Suprapubic skin (tissue), 4 donors: ENCODE data around the gene CD3D.

ENCODE experiments used
- EP300 ChIP-seq: sonication (generic); formaldehyde crosslinking; IDR thresholded peaks from one replicate; pipeline ENCODE4 v1.6.1; 2017; ENCODE audit warnings: antibody characterized with exemption
- POLR2A ChIP-seq, 2 donors: fragments of 450-650 bp; IDR thresholded peaks; one replicate each; pipeline ENCODE4 v1.6.1; 2017; ENCODE audit warnings: antibody characterized with exemption in 2 of 2, mild to moderate bottlenecking in 2 of 2, moderate library complexity in 2 of 2
- POLR2AphosphoS5 ChIP-seq, 3 donors: sonication (generic); formaldehyde crosslinking; IDR thresholded peaks; one replicate each; pipeline ENCODE4 v1.6.1; 2017; ENCODE audit warnings: antibody characterized with exemption in 3 of 3
- TF ChIP-seq, protein P1 (sequence below), 2 donors: fragments of 200-600 bp in 1 of 2; fragments of 450-650 bp in 1 of 2; sonication (generic) in 1 of 2; IDR thresholded peaks; one replicate each; pipeline ENCODE4 v1.5.1; 2016 to 2019; ENCODE audit warnings: antibody characterized with exemption in 2 of 2, mild to moderate bottlenecking in 1 of 2, moderate library complexity in 1 of 2

DNA sequence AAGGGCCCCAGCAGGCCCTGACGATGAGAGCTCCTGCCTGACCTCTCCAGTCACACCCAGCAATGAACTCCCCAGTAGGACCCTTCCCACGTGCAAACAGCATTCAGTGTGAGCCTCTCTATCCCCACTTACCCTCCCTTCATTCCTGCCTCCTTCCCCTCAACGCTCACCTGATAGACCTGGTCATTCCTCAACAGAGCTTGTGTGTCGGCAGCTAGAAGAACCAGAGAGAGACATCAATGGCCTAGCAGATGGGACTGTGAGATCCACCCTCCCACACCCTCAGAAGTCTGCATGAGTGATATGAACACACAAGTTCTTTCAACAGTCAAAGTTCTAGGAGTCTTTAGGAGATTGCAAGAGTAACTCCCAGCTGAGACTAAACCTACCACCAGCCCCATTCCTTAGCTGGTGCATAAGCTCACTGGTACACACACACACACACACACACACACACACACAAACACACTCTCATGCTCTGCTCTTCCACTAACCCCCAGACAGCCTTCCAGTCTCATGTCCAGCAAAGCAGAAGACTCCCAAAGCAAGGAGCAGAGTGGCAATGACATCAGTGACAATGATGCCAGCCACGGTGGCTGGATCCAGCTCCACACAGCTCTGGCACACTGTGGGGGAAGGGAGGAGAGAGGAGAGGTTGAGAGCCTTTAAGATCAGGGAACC lies 3.1 kb downstream of the CD3D start:
- TF ChIP-seq, protein P1, sequence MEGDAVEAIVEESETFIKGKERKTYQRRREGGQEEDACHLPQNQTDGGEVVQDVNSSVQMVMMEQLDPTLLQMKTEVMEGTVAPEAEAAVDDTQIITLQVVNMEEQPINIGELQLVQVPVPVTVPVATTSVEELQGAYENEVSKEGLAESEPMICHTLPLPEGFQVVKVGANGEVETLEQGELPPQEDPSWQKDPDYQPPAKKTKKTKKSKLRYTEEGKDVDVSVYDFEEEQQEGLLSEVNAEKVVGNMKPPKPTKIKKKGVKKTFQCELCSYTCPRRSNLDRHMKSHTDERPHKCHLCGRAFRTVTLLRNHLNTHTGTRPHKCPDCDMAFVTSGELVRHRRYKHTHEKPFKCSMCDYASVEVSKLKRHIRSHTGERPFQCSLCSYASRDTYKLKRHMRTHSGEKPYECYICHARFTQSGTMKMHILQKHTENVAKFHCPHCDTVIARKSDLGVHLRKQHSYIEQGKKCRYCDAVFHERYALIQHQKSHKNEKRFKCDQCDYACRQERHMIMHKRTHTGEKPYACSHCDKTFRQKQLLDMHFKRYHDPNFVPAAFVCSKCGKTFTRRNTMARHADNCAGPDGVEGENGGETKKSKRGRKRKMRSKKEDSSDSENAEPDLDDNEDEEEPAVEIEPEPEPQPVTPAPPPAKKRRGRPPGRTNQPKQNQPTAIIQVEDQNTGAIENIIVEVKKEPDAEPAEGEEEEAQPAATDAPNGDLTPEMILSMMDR (IDR thresholded peaks at IDR 0.05): no peak
- TF ChIP-seq POLR2AphosphoS5 (IDR thresholded peaks at IDR 0.05) (no peak), POLR2A (IDR thresholded peaks at IDR 0.05) (no peak), EP300 (no peak)
